Stimulated activated CD8-positive, alpha-beta memory T cell treated with anti-CD3 and anti-CD28 coated beads, Interleukin-7, amount 100 ng/mL, for 1 hour (primary cell): ENCODE data around the gene DUSP28.
"Not testable (repeated sequence)": the region's sequence is repeated elsewhere in the genome, so short reads cannot be mapped to it uniquely, and the experiment has no call there.

Experiments
- DNase-seq, 2 donors: peaks; one replicate each; pipeline ENCODE4 v3.0.0-alpha.2; 2020; ENCODE audit warnings: low read depth in 2 of 2

Gene DUSP28

GRCh38 chr2:240527153-240527750 is 32.9 kb upstream of the DUSP28 start:
- no peak for DNase-seq

DNA sequence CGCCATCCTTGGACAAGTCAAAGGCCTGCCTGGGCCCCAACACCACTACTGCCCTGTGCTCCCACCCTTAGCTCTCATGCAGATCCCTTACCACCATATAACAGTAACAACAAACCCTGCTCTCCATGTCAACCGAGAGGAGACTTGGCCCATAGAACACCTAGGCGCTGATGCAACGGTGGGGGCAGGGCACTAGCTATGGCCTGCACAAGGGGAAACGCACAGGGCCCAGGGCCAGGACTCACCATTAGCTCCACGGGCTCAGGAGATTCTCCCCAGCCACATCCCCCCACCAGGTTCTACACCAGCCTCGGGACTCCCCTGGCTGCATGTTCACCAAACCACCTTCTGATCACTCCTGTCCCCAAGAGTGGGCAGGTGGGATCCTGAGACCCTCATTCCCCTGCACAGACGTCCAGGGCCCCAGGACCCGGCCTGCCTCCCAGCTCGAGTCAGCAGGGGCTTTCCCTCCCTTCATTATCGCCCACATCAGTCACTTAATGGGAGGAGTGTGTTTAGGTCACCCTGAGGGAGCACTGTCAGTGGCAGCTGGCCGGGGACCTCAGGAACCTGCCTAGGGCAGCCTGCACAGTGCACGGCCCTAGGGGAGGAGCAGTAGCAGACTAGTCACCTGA is 31.6 kb upstream of the DUSP28 start:
- DNase-seq: no peak

GRCh38 chr2:240529344-240529999 is 30.7 kb upstream of the DUSP28 start:
- DNase-seq: no peak

DNA sequence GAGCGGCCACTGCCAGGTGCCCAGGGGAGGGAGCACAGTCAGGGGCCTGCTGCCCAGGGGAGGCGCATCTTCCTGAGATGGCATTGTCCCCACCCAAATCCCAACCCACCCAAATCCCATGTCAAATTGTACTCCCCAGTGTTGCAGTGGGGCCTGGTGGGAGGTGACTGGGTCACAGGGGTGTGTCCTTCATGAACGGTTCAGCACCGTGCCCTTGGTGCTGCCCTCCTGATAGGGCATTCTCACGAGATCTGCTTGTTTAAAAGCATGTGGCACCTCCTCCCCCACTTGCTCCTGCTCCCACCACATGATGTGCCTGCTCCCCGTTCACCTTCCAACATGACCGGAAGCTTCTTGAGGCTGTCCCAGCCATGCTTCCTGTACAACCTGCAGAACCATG is 30.0 kb upstream of the DUSP28 start:
- DNase-seq: no peak

- no peak for DNase-seq
Observed at GRCh38 chr2:240531038-240531437, 29.1 kb upstream of the DUSP28 start.

DNA sequence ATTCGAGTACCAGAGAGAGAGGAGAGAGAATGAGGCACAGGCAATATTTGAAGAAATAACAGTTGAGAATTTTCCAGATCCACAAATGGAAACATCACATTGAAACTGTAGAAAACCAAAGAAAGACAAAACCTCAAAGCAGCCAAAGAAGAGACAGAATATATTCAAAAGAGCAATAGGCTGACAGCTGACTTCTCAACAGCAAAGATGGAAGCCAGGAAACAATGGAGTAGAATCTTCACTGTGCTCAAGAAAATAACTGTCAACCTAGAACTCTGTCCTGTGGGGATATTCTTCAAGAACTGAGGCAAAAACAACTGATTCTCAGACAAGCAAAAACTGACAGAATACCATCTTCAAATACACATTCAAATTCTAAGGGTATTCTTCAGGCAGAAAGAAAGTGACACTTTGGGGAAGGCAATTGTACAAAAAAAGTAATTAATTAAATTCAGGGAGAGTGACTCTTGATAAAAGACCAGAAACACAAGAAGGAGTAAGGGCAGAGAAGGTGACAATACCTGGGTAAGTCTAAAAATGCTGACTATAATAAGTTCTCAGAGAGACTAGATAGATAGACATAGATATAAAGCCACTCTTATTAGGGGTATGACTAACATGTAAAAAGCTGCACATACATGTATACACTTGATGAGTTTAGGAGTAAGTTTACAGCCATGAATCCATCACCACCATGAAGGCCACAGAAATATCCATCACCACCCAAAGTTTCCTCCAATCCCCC is 28.0 kb upstream of the DUSP28 start:
- no peak for DNase-seq

DNA sequence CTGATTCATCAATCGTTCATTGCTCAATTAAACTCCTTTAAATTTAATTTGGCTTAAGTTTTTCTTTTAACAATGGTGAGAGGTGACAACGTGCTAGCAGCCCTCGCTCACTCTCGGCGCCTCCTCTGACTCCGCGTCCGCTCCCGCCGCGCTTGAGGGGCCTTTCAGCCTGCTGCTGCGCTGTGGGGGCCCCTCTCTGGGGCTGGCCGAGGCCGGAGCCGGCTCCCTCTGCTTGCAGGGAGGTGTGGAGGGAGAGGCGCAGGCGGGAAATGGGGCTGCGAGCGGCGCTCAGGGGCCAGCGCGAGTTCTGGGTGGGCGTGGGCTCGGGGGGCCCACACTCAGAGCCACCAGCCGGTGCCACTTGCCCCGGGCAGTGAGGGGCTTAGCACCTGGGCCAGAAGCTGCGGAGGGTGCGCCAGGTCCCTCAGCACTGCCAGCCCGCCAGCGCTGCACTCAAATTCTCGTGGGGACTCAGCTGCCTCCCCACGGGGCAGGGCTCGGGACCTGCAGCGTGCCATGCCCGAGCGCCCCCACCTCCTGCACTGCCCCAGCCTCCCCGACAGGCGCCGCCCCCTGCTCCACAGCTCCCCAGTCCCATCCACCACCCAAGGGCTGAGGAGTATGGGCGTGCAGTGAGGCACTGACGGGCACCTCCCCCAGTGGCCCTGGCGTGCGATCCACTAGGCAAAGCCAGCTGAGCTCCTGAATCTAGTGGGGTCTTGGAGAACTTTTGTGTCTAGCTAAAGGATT is 22.0 kb upstream of the DUSP28 start:
- no peak for DNase-seq

DNA sequence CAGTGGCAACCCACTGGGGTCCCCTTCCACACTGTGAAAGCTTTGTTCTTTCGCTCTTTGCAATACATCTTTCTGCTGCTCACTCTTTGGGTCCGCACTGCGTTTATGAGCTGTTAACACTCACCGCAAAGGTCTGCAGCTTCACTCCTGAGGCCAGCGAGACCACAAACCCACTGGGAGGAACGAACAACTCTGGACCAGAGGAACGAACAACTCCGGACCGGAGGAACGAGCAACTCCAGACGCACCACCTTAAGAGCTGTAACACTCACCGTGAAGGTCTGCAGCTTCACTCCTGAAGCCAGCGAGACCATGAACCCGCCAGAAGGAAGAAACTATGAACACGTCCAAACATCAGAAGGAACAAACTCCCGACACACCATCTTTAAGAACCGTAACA is 21.1 kb upstream of the DUSP28 start:
- DNase-seq: not testable (repeated sequence)

DNA sequence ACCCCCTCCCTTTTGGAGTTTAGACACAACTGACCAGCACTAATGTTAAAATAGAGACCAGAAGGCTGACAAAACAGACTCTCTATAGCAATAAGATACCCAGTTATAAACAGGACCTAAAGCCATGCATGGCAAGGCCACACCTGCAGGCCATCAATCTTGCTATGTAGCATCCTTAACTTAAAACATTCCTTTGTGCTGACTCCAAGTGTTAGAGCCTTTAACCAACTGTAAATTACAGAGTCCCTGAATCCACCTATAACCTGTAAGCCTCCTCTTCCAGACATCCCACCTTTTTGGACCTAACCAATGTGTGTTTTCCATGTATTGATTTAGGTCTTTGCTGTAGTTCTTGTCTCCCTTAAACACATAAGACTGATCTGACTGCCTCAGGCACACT is 20.3 kb upstream of the DUSP28 start:
- DNase-seq: no peak

GRCh38 chr2:240551288-240551687 is 8.9 kb upstream of the DUSP28 start:
- DNase-seq: no peak

GRCh38 chr2:240551811-240552210 is 8.3 kb upstream of the DUSP28 start:
- no peak for DNase-seq

DNA sequence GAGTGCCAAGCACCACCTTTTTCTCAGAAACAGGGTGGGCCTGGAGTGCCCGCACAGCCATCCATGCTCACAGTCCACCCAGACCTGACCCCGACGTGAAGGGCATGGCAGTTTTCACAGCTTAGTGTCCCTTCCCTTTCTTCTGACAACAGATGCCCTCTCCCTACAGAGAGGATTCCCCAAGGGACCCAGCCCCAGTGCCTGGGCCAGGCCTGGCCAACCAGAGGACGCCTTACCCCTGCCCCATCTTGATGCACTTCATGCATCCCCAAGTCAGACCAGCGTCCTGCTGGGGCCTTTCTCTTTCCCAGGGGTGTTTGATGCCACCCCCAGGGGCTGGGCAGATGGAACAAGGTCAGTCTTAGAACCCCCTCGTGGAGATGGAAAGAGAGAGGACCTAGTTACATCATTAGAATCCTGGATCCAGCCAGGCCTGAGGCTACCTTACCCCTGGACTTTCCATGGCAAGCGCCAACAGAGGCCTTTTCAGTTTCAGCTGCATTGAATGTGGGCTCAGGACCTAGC is 6.1 kb upstream of the DUSP28 start:
- DNase-seq: no peak

GRCh38 chr2:240554767-240555493 is 5.2 kb upstream of the DUSP28 start:
- DNase-seq: no peak

- DNase-seq: no peak
Observed at GRCh38 chr2:240555541-240556250, 4.5 kb upstream of the DUSP28 start.

GRCh38 chr2:240556553-240557100 is 3.5 kb upstream of the DUSP28 start:
- peak in 1 of 2 donors; percentile 42 for DNase-seq

DNA sequence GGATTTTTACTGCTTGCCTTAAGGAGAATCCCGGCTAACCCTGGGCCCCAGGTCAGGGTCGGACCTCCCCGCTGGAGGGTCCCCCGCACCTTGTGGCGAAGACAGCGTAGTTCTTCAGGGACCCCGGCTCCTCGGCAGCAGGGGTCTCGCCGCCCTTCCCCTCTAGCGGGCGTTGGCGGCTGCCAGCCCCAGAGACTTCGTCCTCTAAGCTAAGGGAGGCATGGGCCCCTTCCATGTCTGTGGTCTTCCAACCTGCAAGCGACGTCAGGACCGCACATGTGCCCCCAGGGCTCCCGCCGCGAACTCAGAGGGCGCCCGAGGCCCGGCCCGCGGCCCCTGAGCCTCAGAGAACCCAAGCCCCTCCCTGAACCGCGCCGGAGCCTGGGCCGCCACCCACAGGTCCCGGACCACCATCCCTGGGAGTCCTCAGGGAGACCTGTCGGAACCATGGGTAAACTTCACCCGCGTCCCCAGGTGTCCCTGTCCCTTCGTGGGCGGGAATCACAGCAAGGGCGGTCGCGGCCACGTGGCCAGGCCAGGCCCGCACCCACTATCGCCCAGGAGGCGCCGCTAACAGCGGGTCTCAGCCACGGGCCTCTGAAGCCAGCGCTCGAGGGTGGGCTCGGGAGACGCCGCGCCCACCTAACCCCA is 2.9 kb upstream of the DUSP28 start:
- no peak for DNase-seq

DNA sequence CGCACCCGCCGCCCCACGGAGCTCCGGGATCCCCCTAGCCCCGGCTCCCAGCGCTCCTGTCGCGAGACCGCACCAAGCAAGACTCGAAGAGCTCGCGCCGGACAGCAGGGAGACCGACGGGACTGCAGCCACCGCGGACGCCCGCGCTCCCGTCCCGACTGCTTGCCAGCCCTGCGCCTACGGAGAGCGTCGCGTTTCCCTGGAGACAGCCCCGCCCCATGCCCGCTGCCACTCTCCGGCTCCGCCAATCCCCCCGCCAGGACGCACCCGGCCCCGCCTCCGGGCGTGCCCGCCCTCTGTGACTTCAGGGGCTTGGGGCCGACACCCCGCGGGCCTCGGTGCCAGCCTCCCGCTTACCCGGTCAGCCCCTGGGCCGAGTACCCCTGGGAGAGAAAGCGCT is 2.3 kb upstream of the DUSP28 start, which contains the start of gene ANKMY1:
Gene ANKMY1 (minus strand): TSS at position 181 of the 400 bp plus-strand sequence. CDS start 653 bp downstream, outside the sequence.
- DNase-seq: no peak

DNA sequence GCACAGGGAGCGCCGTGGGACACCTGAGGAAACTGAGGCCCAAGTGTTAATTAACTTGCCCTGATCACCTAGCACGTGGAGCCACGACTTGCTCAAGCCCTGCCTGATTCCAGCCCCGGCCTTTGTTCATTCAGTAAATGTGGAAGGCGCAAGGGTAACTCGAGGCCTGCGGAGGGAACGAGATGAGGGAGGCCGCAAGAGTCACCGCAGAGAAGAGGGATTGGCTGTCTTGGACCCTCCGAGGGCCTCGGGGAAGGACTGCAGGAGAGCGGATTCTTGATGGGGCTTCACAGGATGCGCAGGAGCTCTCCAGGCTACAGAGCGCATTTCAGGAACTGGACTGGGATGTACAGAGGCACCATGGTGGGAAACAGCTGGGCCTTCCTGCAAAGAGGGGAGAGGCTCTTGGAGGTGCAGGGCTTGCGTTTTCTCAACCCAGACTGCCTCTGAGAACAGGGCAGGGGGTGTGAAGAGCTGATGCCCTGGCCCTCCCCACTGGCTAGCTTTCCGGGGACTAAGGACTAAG is 1.9 kb upstream of the DUSP28 start:
- no peak for DNase-seq

DNA sequence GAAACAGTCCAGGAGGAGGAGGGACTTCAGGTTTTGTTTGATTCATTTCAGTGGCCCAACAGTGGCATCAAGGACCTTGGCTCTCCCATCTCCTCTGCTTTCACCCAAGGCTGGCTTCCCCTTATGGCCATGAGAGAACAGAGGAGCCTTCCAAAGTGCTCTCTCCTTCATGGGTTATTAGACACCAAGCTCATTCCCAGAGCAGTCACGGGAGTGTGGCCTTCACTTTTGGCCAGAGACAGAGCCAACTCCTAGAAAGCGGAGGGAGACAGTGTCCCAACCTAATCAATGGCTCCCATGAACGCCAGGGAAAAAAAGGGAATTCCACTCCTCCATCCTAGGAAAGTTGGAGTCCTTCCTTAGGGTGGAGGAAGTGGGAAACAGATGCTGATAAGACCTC is 871 bp upstream of the DUSP28 start:
- no peak for DNase-seq
